Heart left ventricle (tissue), 13 donors: ENCODE measurements around the gene DLL1.

Experiments used
- POLR2A ChIP-seq, 2 donors: fragments of 450-650 bp; IDR thresholded peaks; one replicate each; pipeline ENCODE4 v1.6.1; 2017; ENCODE audit warnings: antibody characterized with exemption in 2 of 2, mild to moderate bottlenecking in 2 of 2, moderate library complexity in 2 of 2
- TF ChIP-seq, protein P1 (sequence below), 12 donors: fragments of 200-600 bp; sonication (generic) in 4 of 12; IDR thresholded peaks; one replicate each; pipeline versions ENCODE4 v1.5.0 to v1.8.0; 2018 to 2022; ENCODE audit warnings: antibody characterized with exemption in 12 of 12, mild to moderate bottlenecking in 5 of 12
- donor health status: ischemic (EF 13 %, LVEDD 7.1; RV severe dilation, severe dysfunction).
- donor health status: DM: no; HTN: yes; CAD: no.
- donor health status: DM: no; HTN: no; CAD: no.
- donor health status: ischemic (EF 25% LVEDD 6.9; RV normal size, moderate dysfunction).
- donor health status: ischemic (EF 25% LVEDD 5.7; RV mildly dilated, moderate dysfunction).
- donor health status: ischemic (EF 35%, LVEDD 5.7; RV mildly dilated, moderate dysfunction).
- donor health status: nonischemic (EF 11% LVEDD 7.7; RV severe dilation, severe dysfunction).
- donor health status: DM: yes; HTN: yes; CAD: no.
- donor health status: PGD.
- donor health status: ischemic (EF 29% LVEDD 5.4; RV normal size, mild dysfunction).
- donor health status: nonischemic (EF 23%, LVEDD 6.1; RV moderate dilation, normal function).

DNA sequence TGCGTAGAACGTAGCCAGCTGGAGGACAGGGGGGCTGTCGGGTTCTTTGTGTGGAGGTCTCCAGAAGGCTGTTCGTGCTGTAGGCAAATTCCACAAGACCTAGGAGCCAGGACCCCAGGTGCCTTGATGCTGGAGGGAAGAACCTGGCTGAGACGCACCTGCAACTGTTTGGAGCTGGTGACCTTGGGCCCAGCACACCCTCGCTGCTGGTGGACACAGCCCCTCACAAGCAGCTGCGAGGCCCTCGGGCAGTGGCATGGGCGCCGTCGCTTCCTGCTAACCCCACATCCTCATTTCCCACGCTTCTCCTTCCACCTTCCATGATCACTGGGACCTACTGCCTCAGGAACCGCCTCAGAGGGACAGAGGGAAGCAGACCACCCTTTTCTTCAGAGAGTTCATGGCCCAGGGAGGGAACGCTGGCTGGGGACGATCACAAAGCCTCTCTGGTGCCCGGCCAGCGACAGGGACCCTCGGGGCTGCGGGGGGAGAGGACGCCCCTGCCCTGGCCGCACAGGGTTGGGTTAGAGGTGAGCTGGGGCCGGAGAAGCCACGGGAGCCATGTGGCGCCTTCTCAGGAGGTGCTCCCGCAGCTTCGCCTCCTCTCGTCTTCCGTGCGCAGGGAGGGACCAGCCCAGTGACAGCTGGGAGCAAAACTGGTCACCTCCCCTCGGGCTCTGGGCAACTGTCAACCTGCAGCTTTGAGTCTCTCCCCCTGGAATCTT, 18.4 kb downstream of the DLL1 start:
- TF ChIP-seq, protein P1, sequence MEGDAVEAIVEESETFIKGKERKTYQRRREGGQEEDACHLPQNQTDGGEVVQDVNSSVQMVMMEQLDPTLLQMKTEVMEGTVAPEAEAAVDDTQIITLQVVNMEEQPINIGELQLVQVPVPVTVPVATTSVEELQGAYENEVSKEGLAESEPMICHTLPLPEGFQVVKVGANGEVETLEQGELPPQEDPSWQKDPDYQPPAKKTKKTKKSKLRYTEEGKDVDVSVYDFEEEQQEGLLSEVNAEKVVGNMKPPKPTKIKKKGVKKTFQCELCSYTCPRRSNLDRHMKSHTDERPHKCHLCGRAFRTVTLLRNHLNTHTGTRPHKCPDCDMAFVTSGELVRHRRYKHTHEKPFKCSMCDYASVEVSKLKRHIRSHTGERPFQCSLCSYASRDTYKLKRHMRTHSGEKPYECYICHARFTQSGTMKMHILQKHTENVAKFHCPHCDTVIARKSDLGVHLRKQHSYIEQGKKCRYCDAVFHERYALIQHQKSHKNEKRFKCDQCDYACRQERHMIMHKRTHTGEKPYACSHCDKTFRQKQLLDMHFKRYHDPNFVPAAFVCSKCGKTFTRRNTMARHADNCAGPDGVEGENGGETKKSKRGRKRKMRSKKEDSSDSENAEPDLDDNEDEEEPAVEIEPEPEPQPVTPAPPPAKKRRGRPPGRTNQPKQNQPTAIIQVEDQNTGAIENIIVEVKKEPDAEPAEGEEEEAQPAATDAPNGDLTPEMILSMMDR (IDR thresholded peaks at IDR 0.05) = no peak
- TF ChIP-seq POLR2A (IDR thresholded peaks at IDR 0.05) = no peak
